ENCODE data around the gene TBL1Y. TPM values are rescaled to one million over a fixed set of nuclear protein-coding genes. Genes with fewer than 3 reads are reported as not detected.

TBL1Y gene
- polyA plus RNA-seq, 1 experiment: not detected

GRCh38 chrY:7115871-7116270 lies 205.4 kb downstream of the TBL1Y start:
- H3K4me3 ChIP-seq (ENCODE audit: low read depth, low read length): no peak overlapping the region
- TF ChIP-seq CTCF (IDR thresholded peaks at IDR 0.05; ENCODE audit: insufficient read depth, low read depth, low read length): no peak
- POLR2A ChIA-PET: no interaction called here
- DNase-seq (ENCODE audit: low read depth): no peak
- no peaks in the 10 kb centered on the region for H3K36me3 ChIP-seq (ENCODE audit: control insufficient read depth, insufficient read depth, low read length)
- CTCF ChIA-PET: no interaction called here
- H3K27me3 ChIP-seq (ENCODE audit: control insufficient read depth, insufficient read depth, low read length): no peaks in the 10 kb centered on the region

- Histone ChIP-seq H3K27me3 (ENCODE audit: control insufficient read depth, insufficient read depth, low read length) (no peaks in the 10 kb centered on the region), H3K36me3 (ENCODE audit: control insufficient read depth, insufficient read depth, low read length) (no peaks in the 10 kb centered on the region), H3K4me3 (ENCODE audit: low read depth, low read length) (no peak overlapping the region)
- CTCF ChIA-PET: no interaction called here
- TF ChIP-seq CTCF (IDR thresholded peaks at IDR 0.05; ENCODE audit: insufficient read depth, low read depth, low read length): no peak
- POLR2A ChIA-PET: no interaction called here
- no peak for DNase-seq (ENCODE audit: low read depth)
Observed at GRCh38 chrY:7122202-7122601, 211.7 kb downstream of the TBL1Y start.

GRCh38 chrY:7125136-7126056 lies 214.9 kb downstream of the TBL1Y start:
- CTCF ChIA-PET: no interaction called here

GRCh38 chrY:7128211-7128610 lies 217.7 kb downstream of the TBL1Y start:
- CTCF ChIA-PET: no interaction called here
- Histone ChIP-seq H3K4me3 (ENCODE audit: low read depth, low read length) (no peak overlapping the region), H3K36me3 (ENCODE audit: control insufficient read depth, insufficient read depth, low read length) (no peaks in the 10 kb centered on the region), H3K27me3 (ENCODE audit: control insufficient read depth, insufficient read depth, low read length) (no peaks in the 10 kb centered on the region)
- TF ChIP-seq CTCF (IDR thresholded peaks at IDR 0.05; ENCODE audit: insufficient read depth, low read depth, low read length): no peak
- POLR2A ChIA-PET: no interaction called here
- no peak for DNase-seq (ENCODE audit: low read depth)

More at GRCh38 chrY:7125136-7126056, 214.9 kb downstream of the TBL1Y start:
- Histone ChIP-seq H3K27me3 (ENCODE audit: control insufficient read depth, insufficient read depth, low read length) (no peaks in the 10 kb centered on the region), H3K36me3 (ENCODE audit: control insufficient read depth, insufficient read depth, low read length) (no peaks in the 10 kb centered on the region), H3K4me3 (ENCODE audit: low read depth, low read length) (no peak overlapping the region)
- POLR2A ChIA-PET: no interaction called here
- TF ChIP-seq CTCF (IDR thresholded peaks at IDR 0.05; ENCODE audit: insufficient read depth, low read depth, low read length): no peak
- DNase-seq (ENCODE audit: low read depth): no peak

Other genes starting within 250 kb of the TBL1Y start
- not detected in 2 replicates for gene AMELY, start 1.1 kb downstream of the TBL1Y start, polyA plus RNA-seq (2011; rRNA removed)

All from BJ (cell line).